H9 (cell line): ENCODE data around the gene LMX1A. TPM values are rescaled to one million over a fixed set of nuclear protein-coding genes. Genes with fewer than 3 reads are reported as not detected.

ENCODE experiments used
- DNase-seq: peaks from one replicate; pipeline ENCODE4 v3.0.0-alpha.2; 2017
- H2AFZ ChIP-seq: one replicate; pipeline ENCODE4 v1.6.1; 2013; ENCODE audit warnings: mild to moderate bottlenecking, low read length, control low read depth, moderate library complexity
- H2AK5ac ChIP-seq: 2 replicates; pipeline ENCODE4 v1.6.1; 2013; ENCODE audit warnings: low read length, control low read depth, mixed read lengths; ENCODE audit not compliant: insufficient read length
- H2BK120ac ChIP-seq: one replicate; pipeline ENCODE4 v1.6.1; 2013; ENCODE audit warnings: low read depth, mild to moderate bottlenecking, low read length, control low read depth, inconsistent platforms; ENCODE audit not compliant: poor library complexity, severe bottlenecking
- H2BK12ac ChIP-seq: 2 replicates; pipeline ENCODE4 v1.6.1; 2013; ENCODE audit warnings: low read length, control low read depth, mixed read lengths, low read depth; ENCODE audit not compliant: insufficient read length
- H2BK15ac ChIP-seq: 2 replicates; pipeline ENCODE4 v1.6.1; 2013; ENCODE audit warnings: low read depth, low read length, control low read depth
- H2BK20ac ChIP-seq: one replicate; pipeline ENCODE4 v1.6.1; 2013; ENCODE audit warnings: low read depth, mild to moderate bottlenecking, low read length, control low read depth, inconsistent platforms; ENCODE audit not compliant: poor library complexity, severe bottlenecking
- H2BK5ac ChIP-seq: 2 replicates; pipeline ENCODE4 v1.6.1; 2013; ENCODE audit warnings: low read length, control low read depth, mixed read lengths; ENCODE audit not compliant: insufficient read length
- H3K14ac ChIP-seq: 2 replicates; pipeline ENCODE4 v1.6.1; 2013; ENCODE audit warnings: low read length, control low read depth; ENCODE audit not compliant: insufficient read depth
- H3K18ac ChIP-seq: 2 replicates; pipeline ENCODE4 v1.6.1; 2013; ENCODE audit warnings: low read depth, mild to moderate bottlenecking, mixed read lengths, low read length, control low read depth; ENCODE audit not compliant: insufficient read length
- H3K23ac ChIP-seq: 2 replicates; pipeline ENCODE4 v1.6.1; 2013; ENCODE audit warnings: low read length, control low read depth, mixed read lengths, low read depth; ENCODE audit not compliant: insufficient read length
- H3K23me2 ChIP-seq: 2 replicates; pipeline ENCODE4 v1.6.1; 2013; ENCODE audit warnings: low read depth, mild to moderate bottlenecking, mixed read lengths, low read length, control low read depth; ENCODE audit not compliant: insufficient read length, poor library complexity, severe bottlenecking
- H3K27ac ChIP-seq: 2 replicates; pipeline ENCODE4 v1.5.1; 2013; ENCODE audit warnings: low read length, control low read depth, mixed read lengths, low read depth; ENCODE audit not compliant: insufficient read length
- H3K27me3 ChIP-seq: 2 replicates; pipeline ENCODE4 v1.6.1; 2013; ENCODE audit warnings: low read length, control low read depth, inconsistent platforms; ENCODE audit not compliant: insufficient read depth
- H3K4ac ChIP-seq: 2 replicates; pipeline ENCODE4 v1.6.1; 2013; ENCODE audit warnings: low read depth, mild to moderate bottlenecking, control low read depth, inconsistent platforms, low read length, moderate library complexity
- H3K4me1 ChIP-seq: 2 replicates; pipeline ENCODE4 v1.6.1; 2013; ENCODE audit warnings: low read length, control low read depth, inconsistent platforms; ENCODE audit not compliant: insufficient read depth
- H3K4me2 ChIP-seq: 2 replicates; pipeline ENCODE4 v1.6.1; 2013; ENCODE audit warnings: low read length, control low read depth, mixed read lengths; ENCODE audit not compliant: insufficient read length, insufficient read depth
- H3K56ac ChIP-seq: 2 replicates; pipeline ENCODE4 v1.6.1; 2013; ENCODE audit warnings: low read depth, mild to moderate bottlenecking, mixed read lengths, low read length, control low read depth; ENCODE audit not compliant: insufficient read length
- H3K79me1 ChIP-seq: 2 replicates; pipeline ENCODE4 v1.6.1; 2013; ENCODE audit warnings: low read depth, mild to moderate bottlenecking, moderate library complexity, low read length, control low read depth, inconsistent platforms; ENCODE audit not compliant: insufficient read depth, poor library complexity, severe bottlenecking
- H3K79me2 ChIP-seq: 2 replicates; pipeline ENCODE4 v1.6.1; 2013; ENCODE audit warnings: low read length, control low read depth, inconsistent platforms; ENCODE audit not compliant: insufficient read depth
- H3K9ac ChIP-seq: 2 replicates; pipeline ENCODE4 v1.6.1; 2013; ENCODE audit warnings: low read length, control low read depth, mixed read lengths; ENCODE audit not compliant: insufficient read length; ENCODE audit errors: extremely low read depth
- H3K9me3 ChIP-seq: one replicate; pipeline ENCODE4 v1.6.1; 2013; ENCODE audit warnings: low read depth, low read length, inconsistent platforms; ENCODE audit not compliant: control insufficient read depth
- H3T11ph ChIP-seq: one replicate; pipeline ENCODE4 v1.6.1; 2013; ENCODE audit warnings: mild to moderate bottlenecking, low read length, control low read depth, inconsistent platforms
- H4K20me1 ChIP-seq: one replicate; pipeline ENCODE4 v1.6.1; 2013; ENCODE audit not compliant: control insufficient read depth, insufficient read length, insufficient read depth
- H4K5ac ChIP-seq: 2 replicates; pipeline ENCODE4 v1.6.1; 2013; ENCODE audit warnings: low read depth, mild to moderate bottlenecking, mixed read lengths, low read length, control low read depth; ENCODE audit not compliant: insufficient read length
- H4K8ac ChIP-seq: replicated peaks from 2 replicates; pipeline ENCODE4 v1.6.1; 2013; ENCODE audit warnings: low read length, control low read depth, mixed read lengths, low read depth; ENCODE audit not compliant: insufficient read length
- H4K91ac ChIP-seq: 2 replicates; pipeline ENCODE4 v1.6.1; 2013; ENCODE audit warnings: low read depth, mild to moderate bottlenecking, moderate library complexity, mixed read lengths, low read length, control low read depth; ENCODE audit not compliant: insufficient read length
- H3K27ac Mint-ChIP-seq, 3 experiments: 2 replicates in 2 of 3; 3 replicates in 1 of 3; pipeline ENCODE4 v1.8.0; 2020 to 2021; ENCODE audit warnings: mixed read lengths in 3 of 3, mild to moderate bottlenecking in 1 of 3, moderate library complexity in 1 of 3
- H3K27me3 Mint-ChIP-seq: 2 replicates; pipeline ENCODE4 v1.8.0; 2021; ENCODE audit warnings: low read depth, mild to moderate bottlenecking, moderate library complexity, mixed read lengths
- H3K36me3 Mint-ChIP-seq, 3 experiments: 2 replicates in 2 of 3; 3 replicates in 1 of 3; pipeline ENCODE4 v1.8.0; 2020 to 2021; ENCODE audit warnings: low read depth in 3 of 3, mixed read lengths in 3 of 3; ENCODE audit not compliant: insufficient read depth in 1 of 3
- H3K4me1 Mint-ChIP-seq, 2 experiments: 2 replicates each; pipeline ENCODE4 v1.8.0; 2020; ENCODE audit warnings: mixed read lengths in 2 of 2
- H3K4me3 Mint-ChIP-seq, 2 experiments: 2 replicates in 1 of 2; 3 replicates in 1 of 2; pipeline ENCODE4 v1.8.0; 2020 to 2021; ENCODE audit warnings: mild to moderate bottlenecking in 2 of 2, mixed read lengths in 2 of 2, moderate library complexity in 1 of 2
- H3K9me3 Mint-ChIP-seq, 2 experiments: 2 replicates in 1 of 2; 3 replicates in 1 of 2; pipeline ENCODE4 v1.8.0; 2020; ENCODE audit warnings: mild to moderate bottlenecking in 2 of 2, mixed read lengths in 2 of 2, moderate library complexity in 1 of 2
- WGBS: extraction: QIAGEN DNeasy Blood & Tissue Kit; methylation state at CpG from one replicate; pipeline ENCODE4 v1.1.7; 2013; ENCODE audit warnings: missing lambda C conversion rate, low lambda C conversion rate, mixed read lengths; ENCODE audit not compliant: insufficient read length; ENCODE audit errors: extremely low coverage; 5-methylcytosine and 5-hydroxymethylcytosine counted together
- total RNA-seq: library from RNA; stranded (reverse); gene quantifications from 2 replicates; pipeline ENCODE4 v1.2.1, GENCODE V29; 2021
- TF ChIP-seq, protein P1 (sequence below): fragments of 200-600 bp; sonication (generic); conservative IDR thresholded peaks from 3 replicates; pipeline ENCODE4 v1.8.0; 2021; ENCODE audit warnings: antibody characterized with exemption, mild to moderate bottlenecking

LMX1A gene
- total RNA-seq, 1 experiment from 2014 or later: not detected

- peaks cover 5% of the 10 kb centered on the region for H3K23me2 ChIP-seq
- H3K4ac ChIP-seq: no peak overlapping the region
- Mint-ChIP-seq H3K9me3 (no peaks in the 10 kb centered on the region), H3K27me3 (peaks cover 86% of the 10 kb centered on the region), H3K27ac (no peak overlapping the region), H3K36me3 (no peaks in the 10 kb centered on the region), H3K4me1 (peaks cover 11 to 12% of the 10 kb centered on the region in 2 experiments), H3K4me3 (no peak overlapping the region)
- TF ChIP-seq, protein P1, sequence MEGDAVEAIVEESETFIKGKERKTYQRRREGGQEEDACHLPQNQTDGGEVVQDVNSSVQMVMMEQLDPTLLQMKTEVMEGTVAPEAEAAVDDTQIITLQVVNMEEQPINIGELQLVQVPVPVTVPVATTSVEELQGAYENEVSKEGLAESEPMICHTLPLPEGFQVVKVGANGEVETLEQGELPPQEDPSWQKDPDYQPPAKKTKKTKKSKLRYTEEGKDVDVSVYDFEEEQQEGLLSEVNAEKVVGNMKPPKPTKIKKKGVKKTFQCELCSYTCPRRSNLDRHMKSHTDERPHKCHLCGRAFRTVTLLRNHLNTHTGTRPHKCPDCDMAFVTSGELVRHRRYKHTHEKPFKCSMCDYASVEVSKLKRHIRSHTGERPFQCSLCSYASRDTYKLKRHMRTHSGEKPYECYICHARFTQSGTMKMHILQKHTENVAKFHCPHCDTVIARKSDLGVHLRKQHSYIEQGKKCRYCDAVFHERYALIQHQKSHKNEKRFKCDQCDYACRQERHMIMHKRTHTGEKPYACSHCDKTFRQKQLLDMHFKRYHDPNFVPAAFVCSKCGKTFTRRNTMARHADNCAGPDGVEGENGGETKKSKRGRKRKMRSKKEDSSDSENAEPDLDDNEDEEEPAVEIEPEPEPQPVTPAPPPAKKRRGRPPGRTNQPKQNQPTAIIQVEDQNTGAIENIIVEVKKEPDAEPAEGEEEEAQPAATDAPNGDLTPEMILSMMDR: no peak
- no CpG with 5 or more reads among the region's 2 CpGs for WGBS
- H2BK12ac ChIP-seq: no peak overlapping the region
- no peak overlapping the region for H2BK20ac ChIP-seq
- no peak overlapping the region for H2AK5ac ChIP-seq
- H3K9me3 ChIP-seq: no peaks in the 10 kb centered on the region
- no peaks in the 10 kb centered on the region for H3K4me1 ChIP-seq
- no peak overlapping the region for H3K27ac ChIP-seq
- no peak overlapping the region for H3K18ac ChIP-seq
- H3K9ac ChIP-seq: no peak overlapping the region
- no peaks in the 10 kb centered on the region for H3K79me1 ChIP-seq
- no peak overlapping the region for H4K91ac ChIP-seq
- H2BK5ac ChIP-seq: no peak overlapping the region
- no peak overlapping the region for H3T11ph ChIP-seq
- no peak overlapping the region for H4K5ac ChIP-seq
- no peak for DNase-seq
- H2BK120ac ChIP-seq: no peak overlapping the region
- no peak overlapping the region for H3K4me2 ChIP-seq
- H3K56ac ChIP-seq: no peak overlapping the region
- H4K20me1 ChIP-seq: no peaks in the 10 kb centered on the region
- peaks cover 17% of the 10 kb centered on the region; the same call in 1 of the 2 replicates for H3K27me3 ChIP-seq
- no peaks in the 10 kb centered on the region for H3K79me2 ChIP-seq
- H2AFZ ChIP-seq: no peak overlapping the region
- H3K14ac ChIP-seq: no peak overlapping the region
- no peak overlapping the region for H3K23ac ChIP-seq
- H4K8ac ChIP-seq: no peak overlapping the region
- no peak overlapping the region for H2BK15ac ChIP-seq
These were observed 116.6 kb downstream of the LMX1A start for GRCh38 chr1:165239873-165240272.
